ENCODE data around the gene TNS4.

TNS4 gene

GRCh38 chr17:40499551-40500189 lies 1.8 kb downstream of the TNS4 start:
- H3K4me3 ChIP-seq, result no peak overlapping the region
- peaks cover 23% of the 10 kb centered on the region for H3K4me1 ChIP-seq
- no peaks in the 10 kb centered on the region for H3K36me3 ChIP-seq (replicated peaks)
- no peaks in the 10 kb centered on the region for H3K9me3 ChIP-seq
- H3K27me3 ChIP-seq (ENCODE audit: low read depth), result no peaks in the 10 kb centered on the region
- peak; percentile 55 to 86 for DNase-seq (ENCODE audit: low spot score in 2 of 2)
- in situ Hi-C loops (cut with MboI; ENCODE audit: low sequenced_read_pairs), result no loop called here

GRCh38 chr17:40498281-40499084 lies 2.9 kb downstream of the TNS4 start:
- H3K27me3 ChIP-seq (ENCODE audit: low read depth), result no peaks in the 10 kb centered on the region
- no peak overlapping the region for H3K4me3 ChIP-seq
- H3K9me3 ChIP-seq, result no peaks in the 10 kb centered on the region
- peaks cover 23% of the 10 kb centered on the region for H3K4me1 ChIP-seq
- peak; percentile 54 to 90 for DNase-seq (ENCODE audit: low spot score in 2 of 2)
- H3K36me3 ChIP-seq (replicated peaks), result no peaks in the 10 kb centered on the region
- in situ Hi-C loops (cut with MboI; ENCODE audit: low sequenced_read_pairs), result no loop called here

- Histone ChIP-seq H3K27me3 (ENCODE audit: low read depth) (no peaks in the 10 kb centered on the region), H3K4me3 (no peak overlapping the region), H3K4me1 (peaks cover 23% of the 10 kb centered on the region), H3K9me3 (no peaks in the 10 kb centered on the region), H3K36me3 (replicated peaks) (no peaks in the 10 kb centered on the region)
- no peak for DNase-seq (ENCODE audit: low spot score in 2 of 2)
- in situ Hi-C loops (cut with MboI; ENCODE audit: low sequenced_read_pairs), result no loop called here
These were observed 3.7 kb downstream of the TNS4 start for GRCh38 chr17:40497695-40498094.

- in situ Hi-C loops (cut with MboI; ENCODE audit: low sequenced_read_pairs), result no loop called here
- no peak overlapping the region for H3K4me3 ChIP-seq
- H3K4me1 ChIP-seq, result peaks cover 23% of the 10 kb centered on the region
- no peak for DNase-seq (ENCODE audit: low spot score in 2 of 2)
- H3K9me3 ChIP-seq, result no peaks in the 10 kb centered on the region
- H3K27me3 ChIP-seq (ENCODE audit: low read depth), result no peaks in the 10 kb centered on the region
- no peaks in the 10 kb centered on the region for H3K36me3 ChIP-seq (replicated peaks)
These were observed 4.6 kb downstream of the TNS4 start for GRCh38 chr17:40496634-40497420.

GRCh38 chr17:40496170-40496569 lies 5.3 kb downstream of the TNS4 start:
- H3K9me3 ChIP-seq, result no peaks in the 10 kb centered on the region
- in situ Hi-C loops (cut with MboI; ENCODE audit: low sequenced_read_pairs), result no loop called here
- H3K4me1 ChIP-seq, result peaks cover 23% of the 10 kb centered on the region
- no peaks in the 10 kb centered on the region for H3K27me3 ChIP-seq (ENCODE audit: low read depth)
- DNase-seq (ENCODE audit: low spot score in 2 of 2), result no peak
- H3K36me3 ChIP-seq (replicated peaks), result no peaks in the 10 kb centered on the region
- H3K4me3 ChIP-seq, result no peak overlapping the region

GRCh38 chr17:40495140-40495539 lies 6.3 kb downstream of the TNS4 start:
- in situ Hi-C loops (cut with MboI; ENCODE audit: low sequenced_read_pairs), result no loop called here
- H3K36me3 ChIP-seq (replicated peaks), result no peaks in the 10 kb centered on the region

GRCh38 chr17:40493697-40494096 lies 7.7 kb downstream of the TNS4 start:
- Histone ChIP-seq H3K27me3 (ENCODE audit: low read depth) (no peaks in the 10 kb centered on the region), H3K4me3 (no peak overlapping the region), H3K9me3 (no peaks in the 10 kb centered on the region), H3K4me1 (peaks cover 12% of the 10 kb centered on the region), H3K36me3 (replicated peaks) (no peaks in the 10 kb centered on the region)
- in situ Hi-C loops (cut with MboI; ENCODE audit: low sequenced_read_pairs), result no loop called here
- DNase-seq (ENCODE audit: low spot score in 2 of 2), result no peak

More at GRCh38 chr17:40495140-40495539, 6.3 kb downstream of the TNS4 start:
- Histone ChIP-seq H3K9me3 (no peaks in the 10 kb centered on the region), H3K4me3 (no peak overlapping the region), H3K27me3 (ENCODE audit: low read depth) (no peaks in the 10 kb centered on the region), H3K4me1 (peaks cover 23% of the 10 kb centered on the region)
- no peak for DNase-seq (ENCODE audit: low spot score in 2 of 2)

GRCh38 chr17:40491486-40491885 lies 9.9 kb downstream of the TNS4 start:
- Histone ChIP-seq H3K9me3 (no peaks in the 10 kb centered on the region), H3K27me3 (ENCODE audit: low read depth) (no peaks in the 10 kb centered on the region), H3K4me3 (no peak overlapping the region), H3K36me3 (replicated peaks) (no peaks in the 10 kb centered on the region), H3K4me1 (no peaks in the 10 kb centered on the region)
- DNase-seq (ENCODE audit: low spot score in 2 of 2), result no peak
- in situ Hi-C loops (cut with MboI; ENCODE audit: low sequenced_read_pairs), result no loop called here

GRCh38 chr17:40490982-40491381 lies 10.4 kb downstream of the TNS4 start:
- no peaks in the 10 kb centered on the region for H3K27me3 ChIP-seq (ENCODE audit: low read depth)
- DNase-seq (ENCODE audit: low spot score in 2 of 2), result no peak
- H3K4me3 ChIP-seq, result no peak overlapping the region
- H3K36me3 ChIP-seq (replicated peaks), result no peaks in the 10 kb centered on the region
- H3K4me1 ChIP-seq, result no peaks in the 10 kb centered on the region
- H3K9me3 ChIP-seq, result no peaks in the 10 kb centered on the region
- in situ Hi-C loops (cut with MboI; ENCODE audit: low sequenced_read_pairs), result no loop called here

GRCh38 chr17:40490289-40490853 lies 11.1 kb downstream of the TNS4 start:
- H3K9me3 ChIP-seq, result no peaks in the 10 kb centered on the region
- no peak for DNase-seq (ENCODE audit: low spot score in 2 of 2)
- in situ Hi-C loops (cut with MboI; ENCODE audit: low sequenced_read_pairs), result no loop called here
- H3K4me1 ChIP-seq, result no peaks in the 10 kb centered on the region
- H3K27me3 ChIP-seq (ENCODE audit: low read depth), result no peaks in the 10 kb centered on the region
- no peaks in the 10 kb centered on the region for H3K36me3 ChIP-seq (replicated peaks)
- no peak overlapping the region for H3K4me3 ChIP-seq

GRCh38 chr17:40487371-40488020 lies 13.9 kb downstream of the TNS4 start:
- DNase-seq (ENCODE audit: low spot score in 2 of 2), result no peak
- no peaks in the 10 kb centered on the region for H3K27me3 ChIP-seq (ENCODE audit: low read depth)
- in situ Hi-C loops (cut with MboI; ENCODE audit: low sequenced_read_pairs), result no loop called here
- no peaks in the 10 kb centered on the region for H3K4me1 ChIP-seq
- no peaks in the 10 kb centered on the region for H3K9me3 ChIP-seq
- H3K4me3 ChIP-seq, result no peak overlapping the region
- no peaks in the 10 kb centered on the region for H3K36me3 ChIP-seq (replicated peaks)

GRCh38 chr17:40486522-40487370 lies 14.7 kb downstream of the TNS4 start:
- Histone ChIP-seq H3K27me3 (ENCODE audit: low read depth) (no peaks in the 10 kb centered on the region), H3K4me1 (no peaks in the 10 kb centered on the region), H3K36me3 (replicated peaks) (no peaks in the 10 kb centered on the region), H3K9me3 (no peaks in the 10 kb centered on the region), H3K4me3 (no peak overlapping the region)
- in situ Hi-C loops (cut with MboI; ENCODE audit: low sequenced_read_pairs), result no loop called here
- DNase-seq (ENCODE audit: low spot score in 2 of 2), result no peak
